HUES48 (cell line): ENCODE data around the gene RILPL1.
"Not testable (repeated sequence)": the region's sequence is repeated elsewhere in the genome, so short reads cannot be mapped to it uniquely, and the experiment has no call there.

Experiments used
- H3K27ac ChIP-seq: one replicate; pipeline ENCODE4 v1.7.0; 2013; ENCODE audit warnings: low read depth, low read length, inconsistent platforms
- H3K27me3 ChIP-seq: 2 replicates; pipeline ENCODE4 v1.6.1; 2013; ENCODE audit warnings: mild to moderate bottlenecking, low read length; ENCODE audit not compliant: control insufficient read depth, insufficient read depth
- H3K36me3 ChIP-seq: 2 replicates; pipeline ENCODE4 v1.6.1; 2013; ENCODE audit warnings: low read length; ENCODE audit not compliant: control insufficient read depth, insufficient read depth
- H3K4me1 ChIP-seq: 2 replicates; pipeline ENCODE4 v1.6.1; 2013; ENCODE audit warnings: mild to moderate bottlenecking, low read length; ENCODE audit not compliant: control insufficient read depth, insufficient read depth
- H3K4me3 ChIP-seq: 2 replicates; pipeline ENCODE4 v1.5.1; 2013; ENCODE audit warnings: mild to moderate bottlenecking, low read depth, low read length
- H3K9ac ChIP-seq: 2 replicates; pipeline ENCODE4 v1.6.1; 2013; ENCODE audit warnings: mild to moderate bottlenecking, low read depth, low read length, moderate library complexity
- H3K9me3 ChIP-seq: 2 replicates; pipeline ENCODE4 v1.6.1; 2013; ENCODE audit warnings: low read length; ENCODE audit not compliant: control insufficient read depth, insufficient read depth

RILPL1 gene

GRCh38 chr12:123533672-123534643 lies at the start of gene RILPL1:
RILPL1 (minus strand) TSS chr12:123533719; CDS start chr12:123533482, 237 bp downstream.
- Histone ChIP-seq H3K4me3 (peak within 1 kb of the TSS; percentile 90), H3K27me3 (no peaks in the 10 kb centered on the region; the same call in 1 of the 2 replicates), H3K4me1 (no peaks in the 10 kb centered on the region; the same call in 1 of the 2 replicates), H3K9me3 (no peaks in the 10 kb centered on the region), H3K27ac (no peak within 1 kb of the TSS), H3K9ac (peak within 1 kb of the TSS; percentile 72; the same call in 1 of the 2 replicates), H3K36me3 (peaks cover 6% of the 10 kb centered on the region; the same call in 1 of the 2 replicates)

GRCh38 chr12:123580772-123581171 lies 47.3 kb upstream of the RILPL1 start:
- H3K4me3 ChIP-seq, result no peak overlapping the region
- H3K4me1 ChIP-seq, result peaks cover 7% of the 10 kb centered on the region; the same call in 1 of the 2 replicates
- no peaks in the 10 kb centered on the region for H3K27me3 ChIP-seq
- H3K27ac ChIP-seq, result no peak overlapping the region
- no peaks in the 10 kb centered on the region for H3K9me3 ChIP-seq
- H3K36me3 ChIP-seq, result no peaks in the 10 kb centered on the region
- no peak overlapping the region for H3K9ac ChIP-seq

- H3K27me3 ChIP-seq, H3K4me1 ChIP-seq, H3K9ac ChIP-seq, H3K9me3 ChIP-seq, H3K36me3 ChIP-seq, H3K27ac ChIP-seq, H3K4me3 ChIP-seq: not testable (repeated sequence)
Observed at GRCh38 chr12:123578829-123579228, 45.3 kb upstream of the RILPL1 start.

- no peak overlapping the region for H3K4me3 ChIP-seq
- H3K27ac ChIP-seq, result no peak overlapping the region
- H3K27me3 ChIP-seq, result no peaks in the 10 kb centered on the region
- H3K4me1 ChIP-seq, result no peaks in the 10 kb centered on the region
- no peak overlapping the region for H3K9ac ChIP-seq
- no peaks in the 10 kb centered on the region for H3K9me3 ChIP-seq
- no peaks in the 10 kb centered on the region for H3K36me3 ChIP-seq
Observed at GRCh38 chr12:123578243-123578642, 44.7 kb upstream of the RILPL1 start.

GRCh38 chr12:123576611-123577010 lies 43.1 kb upstream of the RILPL1 start:
- H3K27ac ChIP-seq, result no peak overlapping the region
- no peaks in the 10 kb centered on the region for H3K27me3 ChIP-seq
- H3K36me3 ChIP-seq, result no peaks in the 10 kb centered on the region

GRCh38 chr12:123573870-123574269 lies 40.4 kb upstream of the RILPL1 start:
- H3K9me3 ChIP-seq, result no peaks in the 10 kb centered on the region
- peaks cover 3% of the 10 kb centered on the region; the same call in 1 of the 2 replicates for H3K4me1 ChIP-seq
- H3K27ac ChIP-seq, result no peak overlapping the region
- no peaks in the 10 kb centered on the region for H3K27me3 ChIP-seq
- H3K36me3 ChIP-seq, result no peaks in the 10 kb centered on the region
- H3K4me3 ChIP-seq, result no peak overlapping the region
- H3K9ac ChIP-seq, result no peak overlapping the region

More at GRCh38 chr12:123576611-123577010, 43.1 kb upstream of the RILPL1 start:
- no peak overlapping the region for H3K4me3 ChIP-seq
- H3K4me1 ChIP-seq, result no peaks in the 10 kb centered on the region
- no peaks in the 10 kb centered on the region for H3K9me3 ChIP-seq
- H3K9ac ChIP-seq, result no peak overlapping the region

- H3K4me1 ChIP-seq, result peaks cover 3% of the 10 kb centered on the region; the same call in 1 of the 2 replicates
- no peak overlapping the region for H3K9ac ChIP-seq
- H3K4me3 ChIP-seq, result no peak overlapping the region
- no peaks in the 10 kb centered on the region for H3K27me3 ChIP-seq
- H3K36me3 ChIP-seq, result no peaks in the 10 kb centered on the region
- no peak overlapping the region for H3K27ac ChIP-seq
- H3K9me3 ChIP-seq, result no peaks in the 10 kb centered on the region
Observed at GRCh38 chr12:123572391-123572790, 38.9 kb upstream of the RILPL1 start.

- H3K27ac ChIP-seq, result no peak overlapping the region
- H3K27me3 ChIP-seq, result no peaks in the 10 kb centered on the region
- peaks cover 3% of the 10 kb centered on the region; the same call in 1 of the 2 replicates for H3K4me1 ChIP-seq
Observed at GRCh38 chr12:123571343-123571813, 37.9 kb upstream of the RILPL1 start.

GRCh38 chr12:123559468-123559867 lies 25.9 kb upstream of the RILPL1 start:
- Histone ChIP-seq H3K4me1 (no peaks in the 10 kb centered on the region), H3K36me3 (no peaks in the 10 kb centered on the region), H3K27ac (no peak overlapping the region), H3K9me3 (no peaks in the 10 kb centered on the region), H3K27me3 (no peaks in the 10 kb centered on the region), H3K4me3 (no peak overlapping the region), H3K9ac (no peak overlapping the region)

More at GRCh38 chr12:123571343-123571813, 37.9 kb upstream of the RILPL1 start:
- Histone ChIP-seq H3K4me3 (no peak overlapping the region), H3K9me3 (no peaks in the 10 kb centered on the region), H3K9ac (no peak overlapping the region), H3K36me3 (no peaks in the 10 kb centered on the region)

- H3K9ac ChIP-seq, result not testable (repeated sequence)
Observed at GRCh38 chr12:123558487-123558886, 25.0 kb upstream of the RILPL1 start.

GRCh38 chr12:123554843-123555242 lies 21.3 kb upstream of the RILPL1 start:
- not testable (repeated sequence) for H3K9me3 ChIP-seq, H3K36me3 ChIP-seq, H3K27ac ChIP-seq, H3K27me3 ChIP-seq, H3K4me1 ChIP-seq, H3K9ac ChIP-seq, H3K4me3 ChIP-seq

More at GRCh38 chr12:123558487-123558886, 25.0 kb upstream of the RILPL1 start:
- not testable (repeated sequence) for H3K9me3 ChIP-seq, H3K4me3 ChIP-seq, H3K27me3 ChIP-seq, H3K36me3 ChIP-seq, H3K4me1 ChIP-seq, H3K27ac ChIP-seq
